Body of pancreas (tissue), 4 donors: Measurements from ENCODE around the gene DNMT3A. TPM values are rescaled to one million over a fixed set of nuclear protein-coding genes. Genes with fewer than 3 reads are reported as not detected.

ENCODE experiments used
- ATAC-seq: fragments of 150-250 bp; one replicate; pipeline ENCODE4 v1.9.1; 2016
- DNase-seq, 4 donors: peaks; one replicate each; pipeline ENCODE4 v3.0.0-alpha.2; 2019
- H3K27ac ChIP-seq, 4 donors: fragments of 200-600 bp; sonication (generic); 1 replicate in 3 of 4; 2 replicates in 1 of 4; pipeline versions ENCODE4 v1.5.1 to v1.6.1; 2016 to 2019; ENCODE audit warnings: mild to moderate bottlenecking in 1 of 4, mixed read lengths in 1 of 4, moderate library complexity in 1 of 4
- H3K27me3 ChIP-seq, 2 donors: fragments of 200-600 bp; sonication (generic); one replicate each; pipeline ENCODE4 v1.6.0; 2016; ENCODE audit warnings: mild to moderate bottlenecking in 1 of 2
- H3K36me3 ChIP-seq, 2 donors: fragments of 200-600 bp; sonication (generic); replicated peaks in 1 of 2; 2 replicates each; pipeline ENCODE4 v1.5.1; 2016; ENCODE audit warnings: low read depth in 2 of 2; ENCODE audit not compliant: insufficient read depth in 1 of 2
- H3K4me1 ChIP-seq: fragments of 200-600 bp; sonication (generic); one replicate; pipeline ENCODE4 v1.6.0; 2016
- H3K4me3 ChIP-seq, 2 donors: fragments of 200-600 bp; sonication (generic); 1 replicate in 1 of 2; 2 replicates in 1 of 2; pipeline ENCODE4 v1.5.1; 2016 to 2019
- H3K9me3 ChIP-seq, 3 donors: fragments of 200-600 bp; sonication (generic); 1 replicate in 2 of 3; 2 replicates in 1 of 3; pipeline ENCODE4 v1.5.1; 2016
- POLR2A ChIP-seq, 3 donors: fragments of 450-650 bp; IDR thresholded peaks; one replicate each; pipeline ENCODE4 v1.6.1; 2016; ENCODE audit warnings: antibody characterized with exemption in 3 of 3, mild to moderate bottlenecking in 2 of 3
- WGBS, 2 donors: methylation state at CpG; one replicate each; pipeline ENCODE4 v1.1.5; 2017; 5-methylcytosine and 5-hydroxymethylcytosine counted together
- intact Hi-C: fragments of 100-400 bp; cut with DNase I; formaldehyde crosslinking; loops from one replicate; pipeline ENCODE4 v1.15.1; 2023
- microRNA counts, 2 donors: library from miRNA; unstranded; fragments of <30 nt; microRNA quantifications; one replicate each; lab custom pipeline; 2017
- microRNA-seq, 2 donors: library from miRNA; unstranded; fragments of <30 nt; microRNA quantifications; one replicate each; pipeline ENCODE4, GENCODE V29; 2016; ENCODE audit warnings: borderline number of aligned reads in 2 of 2, borderline replicate concordance in 2 of 2
- small RNA-seq: library from RNA; depleted of rRNA; stranded (forward); fragments of <200 nt; gene quantifications from one replicate; pipeline ENCODE3, GENCODE V24; 2016
- total RNA-seq, 2 donors: library from RNA; depleted of rRNA; stranded (reverse); fragments of >200 nt; gene quantifications; one replicate each; pipeline ENCODE4 v1.1.0, GENCODE V29; 2016
- TF ChIP-seq, protein P1 (sequence below), 7 experiments: fragments of 450-650 bp in 4 of 7; fragments of 200-600 bp in 3 of 7; sonication (generic) in 3 of 7; IDR thresholded peaks; one replicate each; pipeline ENCODE4 v1.5.1; 2016 to 2019; ENCODE audit warnings: antibody characterized with exemption in 7 of 7

Gene DNMT3A
- total RNA-seq, 2 donors from 2014 or later = 18.7 to 27.4 TPM

DNA sequence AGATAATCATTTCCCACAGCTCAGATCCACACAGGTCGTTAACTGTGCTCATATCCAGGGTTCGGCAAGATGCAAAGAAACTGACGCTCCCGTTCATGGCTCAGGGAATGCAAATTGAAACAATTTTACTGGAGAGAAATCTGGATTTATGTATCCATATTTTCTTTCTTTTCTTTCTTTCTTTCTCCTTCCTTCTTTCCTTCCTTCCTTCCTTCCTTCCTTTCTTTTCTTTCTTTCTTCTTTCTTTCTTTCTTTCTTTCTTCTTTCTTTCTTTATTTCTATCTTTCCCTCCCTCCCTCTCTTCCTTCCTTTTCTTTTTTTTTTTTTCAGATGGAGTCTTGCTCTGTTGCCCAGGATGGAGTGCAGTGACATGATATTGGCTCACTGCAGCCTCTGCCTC is 153.3 kb downstream of the DNMT3A start:
- Histone ChIP-seq H3K4me1 (peaks cover 30% of the 10 kb centered on the region), H3K27ac (no peak overlapping the region), H3K36me3 (no peaks in the 10 kb centered on the region), H3K27me3 (no peaks in the 10 kb centered on the region), H3K9me3 (no peaks in the 10 kb centered on the region), H3K4me3 (no peak overlapping the region)
- no peak for TF ChIP-seq POLR2A (IDR thresholded peaks at IDR 0.05)
- TF ChIP-seq, protein P1, sequence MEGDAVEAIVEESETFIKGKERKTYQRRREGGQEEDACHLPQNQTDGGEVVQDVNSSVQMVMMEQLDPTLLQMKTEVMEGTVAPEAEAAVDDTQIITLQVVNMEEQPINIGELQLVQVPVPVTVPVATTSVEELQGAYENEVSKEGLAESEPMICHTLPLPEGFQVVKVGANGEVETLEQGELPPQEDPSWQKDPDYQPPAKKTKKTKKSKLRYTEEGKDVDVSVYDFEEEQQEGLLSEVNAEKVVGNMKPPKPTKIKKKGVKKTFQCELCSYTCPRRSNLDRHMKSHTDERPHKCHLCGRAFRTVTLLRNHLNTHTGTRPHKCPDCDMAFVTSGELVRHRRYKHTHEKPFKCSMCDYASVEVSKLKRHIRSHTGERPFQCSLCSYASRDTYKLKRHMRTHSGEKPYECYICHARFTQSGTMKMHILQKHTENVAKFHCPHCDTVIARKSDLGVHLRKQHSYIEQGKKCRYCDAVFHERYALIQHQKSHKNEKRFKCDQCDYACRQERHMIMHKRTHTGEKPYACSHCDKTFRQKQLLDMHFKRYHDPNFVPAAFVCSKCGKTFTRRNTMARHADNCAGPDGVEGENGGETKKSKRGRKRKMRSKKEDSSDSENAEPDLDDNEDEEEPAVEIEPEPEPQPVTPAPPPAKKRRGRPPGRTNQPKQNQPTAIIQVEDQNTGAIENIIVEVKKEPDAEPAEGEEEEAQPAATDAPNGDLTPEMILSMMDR (IDR thresholded peaks at IDR 0.05) = no peak
- DNase-seq = no peak
- WGBS, 2 donors = 74 to 92% methylated on average over 4 of the region's 4 CpGs
- ATAC-seq = no peak
- intact Hi-C loops = no loop called here

GRCh38 chr2:25187729-25188350 is 153.9 kb downstream of the DNMT3A start:
- TF ChIP-seq POLR2A (IDR thresholded peaks at IDR 0.05) = no peak
- 46 to 50% methylated on average over 11 of the region's 11 CpGs for WGBS, 2 donors

DNA sequence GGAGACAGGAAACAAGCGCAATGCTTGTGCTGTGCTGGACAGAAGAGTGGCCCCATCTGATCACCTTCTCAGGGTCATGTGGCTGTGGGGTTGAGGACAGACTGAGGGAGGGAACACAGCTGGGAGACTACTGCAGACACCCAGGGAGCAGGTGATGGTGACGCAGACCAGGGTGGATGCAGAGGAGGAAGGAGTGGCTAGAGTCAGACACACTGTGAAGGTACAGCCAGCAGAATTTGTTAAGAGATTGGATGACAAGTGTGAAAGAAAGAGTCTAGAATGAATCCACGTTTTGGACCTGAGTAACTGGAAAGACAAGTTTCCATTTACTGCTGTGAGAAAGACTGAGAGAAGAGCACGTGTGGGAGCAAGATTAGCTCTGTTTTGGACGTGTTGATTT is 157.5 kb downstream of the DNMT3A start:
- Histone ChIP-seq H3K4me1 (peaks cover 30% of the 10 kb centered on the region), H3K36me3 (no peaks in the 10 kb centered on the region), H3K27me3 (no peaks in the 10 kb centered on the region), H3K9me3 (no peaks in the 10 kb centered on the region), H3K27ac (peak overlapping the region in 3 of 4 donors; percentile 74 to 79 (median 75)), H3K4me3 (no peak overlapping the region)
- WGBS, 2 donors = 16 to 20% methylated on average over 4 to 5 of the region's 5 CpGs
- ATAC-seq (peak; percentile 96), DNase-seq (peak; percentile 77 to 91 (median 84))
- TF ChIP-seq, protein P1 (IDR thresholded peaks at IDR 0.05) = no peak
- TF ChIP-seq POLR2A (IDR thresholded peaks at IDR 0.05) = peak in 2 of 3 donors; percentile 33 to 35
- intact Hi-C loops = no loop called here

More at GRCh38 chr2:25187729-25188350, 153.9 kb downstream of the DNMT3A start:
- peak in 1 of 4 donors; percentile 19 for DNase-seq
- Histone ChIP-seq H3K27me3 (no peaks in the 10 kb centered on the region), H3K9me3 (no peaks in the 10 kb centered on the region), H3K27ac (peak overlapping the region in 2 of 4 donors; percentile 3 to 34), H3K36me3 (no peaks in the 10 kb centered on the region), H3K4me1 (peaks cover 30% of the 10 kb centered on the region), H3K4me3 (no peak overlapping the region)
- no peak for ATAC-seq
- intact Hi-C loops = no loop called here

- Histone ChIP-seq H3K4me3 (no peak overlapping the region), H3K9me3 (no peaks in the 10 kb centered on the region), H3K27me3 (no peaks in the 10 kb centered on the region), H3K36me3 (no peaks in the 10 kb centered on the region), H3K27ac (no peak overlapping the region), H3K4me1 (peaks cover 6% of the 10 kb centered on the region)
- TF ChIP-seq, protein P1 (IDR thresholded peaks at IDR 0.05) = no peak
- no peak for TF ChIP-seq POLR2A (IDR thresholded peaks at IDR 0.05)
- no peak for ATAC-seq
- WGBS, 2 donors = 89 to 90% methylated on average over 4 to 10 of the region's 10 CpGs
- DNase-seq = no peak
- intact Hi-C loops = no loop called here
Observed at GRCh38 chr2:25178976-25179375, 162.7 kb downstream of the DNMT3A start.

MicroRNA genes within 50 kb of the gene (microRNA counts, 767-probe panel; counts per million panel counts)
- microRNA hsa-miR-1301 (lab: Ali Mortazavi, UCI) = 0 to 736 counts per million in 2 donors

Small RNA genes lying within 50 kb of the gene (microRNA-seq; reads per million reads assigned to microRNA genes)
- 73.6 to 162 reads per million in 2 donors for gene MIR1301

Small RNA genes lying within 50 kb of the gene (small RNA-seq; reads per million reads assigned to genes)
- not detected for gene MIR1301

Other genes starting within 250 kb of the DNMT3A start
- gene POMC, start 173.3 kb downstream of the DNMT3A start, total RNA-seq = 10 to 100 TPM in 1 of 2 donors, 1 to 10 TPM in 1; 2.9 to 92.0 TPM